ENCODE data around the gene STX19. TPM values are rescaled to one million over a fixed set of nuclear protein-coding genes. Genes with fewer than 3 reads are reported as not detected.
A peak's percentile ranks its signal among the peaks of the same experiment; 100 is the strongest.
"Not testable (repeated sequence)": the region's sequence is repeated elsewhere in the genome, so short reads cannot be mapped to it uniquely, and the experiment has no call there.

STX19 gene
- total and polyA plus RNA-seq, 10 donors = 0.32 to 1.6 (median 0.80) TPM; not detected in 2

GRCh38 chr3:94046533-94046932 is 18.1 kb upstream of the STX19 start:
- H3K27me3 ChIP-seq (replicated peaks in 1 of 7) = no peaks in the 10 kb centered on the region
- H3K4me1 ChIP-seq = no peaks in the 10 kb centered on the region
- peaks cover 0 to 12% (median 0%) of the 10 kb centered on the region in 8 donors for H3K9me3 ChIP-seq
- H3K27ac ChIP-seq = no peak overlapping the region
- intact Hi-C loops (cut with DNase I; ENCODE audit: low total_unique reads) = no loop called here
- DNase-seq = no peak
- WGBS, 5 donors = 95 to 98% (median 97%) methylated on average over 2 of the region's 2 CpGs
- H3K36me3 ChIP-seq = peaks cover 0 to 28% (median 9%) of the 10 kb centered on the region in 6 donors
- TF ChIP-seq POLR2AphosphoS5 (IDR thresholded peaks at IDR 0.05) = no peak
- TF ChIP-seq POLR2A (IDR thresholded peaks at IDR 0.05) = no peak
- TF ChIP-seq CTCF (IDR thresholded peaks at IDR 0.05 in 8 of 11, conservative IDR thresholded peaks at IDR 0.05 in 3 of 11) = no peak
- no peak overlapping the region for H3K4me3 ChIP-seq

GRCh38 chr3:94044100-94044936 is 15.9 kb upstream of the STX19 start:
- H3K4me1 ChIP-seq; H3K27me3 ChIP-seq (replicated peaks in 1 of 7); H3K4me3 ChIP-seq; intact Hi-C loops (cut with DNase I; ENCODE audit: low total_unique reads); H3K27ac ChIP-seq; DNase-seq: not testable (repeated sequence)
- peaks cover 0 to 26% (median 9%) of the 10 kb centered on the region in 6 donors for H3K36me3 ChIP-seq
- H3K9me3 ChIP-seq = peaks cover 0 to 12% (median 0%) of the 10 kb centered on the region in 8 donors
- 93 to 98% (median 97%) methylated on average over 48 to 61 of the region's 61 CpGs for WGBS, 5 donors

GRCh38 chr3:94043285-94043684 is 14.9 kb upstream of the STX19 start:
- Histone ChIP-seq H3K4me1 (no peaks in the 10 kb centered on the region), H3K27me3 (replicated peaks in 1 of 7) (no peaks in the 10 kb centered on the region), H3K9me3 (peaks cover 0 to 12% (median 0%) of the 10 kb centered on the region in 8 donors), H3K36me3 (peaks cover 0 to 31% (median 9%) of the 10 kb centered on the region in 6 donors), H3K27ac (no peak overlapping the region), H3K4me3 (no peak overlapping the region)
- intact Hi-C loops (cut with DNase I; ENCODE audit: low total_unique reads) = no loop called here
- no peak for TF ChIP-seq CTCF (IDR thresholded peaks at IDR 0.05 in 8 of 11, conservative IDR thresholded peaks at IDR 0.05 in 3 of 11)
- TF ChIP-seq POLR2AphosphoS5 (IDR thresholded peaks at IDR 0.05) = no peak
- TF ChIP-seq POLR2A (IDR thresholded peaks at IDR 0.05) = no peak
- 86 to 96% (median 95%) methylated on average over 1 of the region's 1 CpG for WGBS, 5 donors
- DNase-seq = no peak

GRCh38 chr3:94036909-94037507 is 8.6 kb upstream of the STX19 start:
- Histone ChIP-seq H3K27me3 (replicated peaks in 1 of 7) (no peaks in the 10 kb centered on the region), H3K27ac (no peak overlapping the region), H3K4me3 (no peak overlapping the region), H3K36me3 (peaks cover 0 to 15% (median 2%) of the 10 kb centered on the region in 6 donors), H3K9me3 (no peaks in the 10 kb centered on the region), H3K4me1 (no peaks in the 10 kb centered on the region)
- intact Hi-C loops (cut with DNase I; ENCODE audit: low total_unique reads) = no loop called here
- WGBS, 5 donors = 87 to 97% (median 89%) methylated on average over 3 of the region's 3 CpGs
- TF ChIP-seq POLR2AphosphoS5 (IDR thresholded peaks at IDR 0.05) = no peak
- peak in 5 of 11 experiments; percentile 13 to 38 (median 21) for TF ChIP-seq CTCF (IDR thresholded peaks at IDR 0.05 in 8 of 11, conservative IDR thresholded peaks at IDR 0.05 in 3 of 11)
- no peak for DNase-seq

Data from spleen (tissue), 11 donors.